ENCODE data around the gene ZGPAT. TPM values are rescaled to one million over a fixed set of nuclear protein-coding genes. Genes with fewer than 3 reads are reported as not detected.

ZGPAT gene
- total and polyA plus RNA-seq, 2 of the 4 experiments (the other 2 are of a cell fraction): 13.4 to 20.2 TPM

- ATAC-seq (ENCODE audit: low read depth) (no peak), DNase-seq (no peak)
- Histone ChIP-seq H3K4me3 (ENCODE audit: insufficient read depth, low read depth, low read length) (no peak overlapping the region), H2AFZ (replicated peaks; ENCODE audit: low read length, poor library complexity) (no peak overlapping the region), H3K36me3 (ENCODE audit: control insufficient read depth, insufficient read depth, low read length) (no peaks in the 10 kb centered on the region; the same call in 1 of the 2 replicates), H3K27me3 (ENCODE audit: control insufficient read depth, insufficient read depth, low read length) (no peaks in the 10 kb centered on the region), H3K27ac (ENCODE audit: insufficient read depth, low read length) (no peak overlapping the region), H2AK5ac (ENCODE audit: low read depth, low read length) (no peak overlapping the region), H3K4me2 (ENCODE audit: low read depth, low read length) (no peak overlapping the region), H3K9me3 (ENCODE audit: control insufficient read depth, insufficient read depth, low read length) (no peaks in the 10 kb centered on the region), H3K14ac (replicated peaks; ENCODE audit: low read depth, low read length) (no peak overlapping the region), H2BK120ac (ENCODE audit: low read depth, low read length) (no peak overlapping the region), H3K9me1 (ENCODE audit: insufficient read depth, low read length) (no peaks in the 10 kb centered on the region), H3K4me1 (ENCODE audit: control insufficient read depth, insufficient read depth, low read length) (no peaks in the 10 kb centered on the region), H3K79me1 (ENCODE audit: low read depth in 1 of 2, low read length in 2 of 2) (peaks cover 2 to 40% of the 10 kb centered on the region in 2 experiments), H4K8ac (ENCODE audit: low read depth in 2 of 2, low read length in 2 of 2) (no peak overlapping the region), H2BK5ac (ENCODE audit: low read depth, low read length, poor library complexity, severe bottlenecking) (no peak overlapping the region), H4K91ac (ENCODE audit: insufficient read depth, low read depth, low read length) (no peak overlapping the region), H3K56ac (ENCODE audit: extremely low read depth, insufficient read depth, low read length) (no peak overlapping the region), H3K23ac (ENCODE audit: low read depth, low read length) (no peak overlapping the region), H2AK9ac (replicated peaks; ENCODE audit: low read depth, low read length, poor library complexity) (peak overlapping the region; percentile 42), H3K18ac (ENCODE audit: low read depth, low read length) (no peak overlapping the region), H3K9ac (ENCODE audit: low read depth, low read length) (no peak overlapping the region), H3K4ac (ENCODE audit: low read depth, low read length) (no peak overlapping the region), H2BK15ac (ENCODE audit: low read depth, low read length) (no peak overlapping the region), H4K20me1 (ENCODE audit: insufficient read depth, low read length) (peaks cover 22% of the 10 kb centered on the region), H2BK20ac (ENCODE audit: low read depth, low read length) (no peak overlapping the region), H4K5ac (ENCODE audit: low read depth, low read length) (no peak overlapping the region)
- no CpG with 5 or more reads among the region's 12 CpGs for WGBS, 2 experiments (ENCODE audit: extremely low coverage in 2 of 2, insufficient read length in 1 of 2)
- intact Hi-C loops (cut with micrococcal nuclease): no loop called here
- CTCF ChIA-PET: no interaction called here
- POLR2A ChIA-PET (ENCODE audit: unreplicated experiment): no interaction called here
- TF ChIP-seq CHD1 (IDR thresholded peaks at IDR 0.05; ENCODE audit: low read depth, low read length) (no peak), FOS (IDR thresholded peaks at IDR 0.05; ENCODE audit: low read depth, low read length) (no peak), MAZ (IDR thresholded peaks at IDR 0.05; ENCODE audit: borderline replicate concordance, low read depth, low read length) (no peak), MXI1 (IDR thresholded peaks at IDR 0.05; ENCODE audit: borderline replicate concordance, low read depth, low read length) (no peak), NFE2L2 (IDR thresholded peaks at IDR 0.05; ENCODE audit: low read depth, low read length) (no peak), CEBPB (IDR thresholded peaks at IDR 0.05; ENCODE audit: low read depth, low read length) (no peak), ELK1 (IDR thresholded peaks at IDR 0.05; ENCODE audit: borderline replicate concordance, low read depth, low read length) (no peak), MAFK (IDR thresholded peaks at IDR 0.05; ENCODE audit: low read depth, low read length) (no peak), SMC3 (IDR thresholded peaks at IDR 0.05; ENCODE audit: low read depth, low read length) (no peak), RCOR1 (IDR thresholded peaks at IDR 0.05; ENCODE audit: insufficient replicate concordance, low read length) (no peak), RFX5 (IDR thresholded peaks at IDR 0.05; ENCODE audit: low read depth, low read length) (no peak), POLR2A (IDR thresholded peaks at IDR 0.05; ENCODE audit: low read depth, low read length) (no peak), CTCF (conservative IDR thresholded peaks at IDR 0.05; ENCODE audit: low read depth, low read length) (no peak), BHLHE40 (IDR thresholded peaks at IDR 0.05; ENCODE audit: low read depth, low read length) (no peak)
- BruUV-seq (replicated peaks): no TSS peak
- in situ Hi-C loops (cut with MboI; ENCODE audit: low sequenced_read_pairs): loop anchor here (5.0 kb wide), 1 partner anchor 75 kb away; no protein-coding TSS in a partner anchor
- dilution Hi-C loops (cut with HindIII; ENCODE audit: low sequenced_read_pairs, unreplicated experiment): no loop called here
Observed at GRCh38 chr20:63782521-63782971, 74.7 kb downstream of the ZGPAT start.

All from IMR-90 (cell line).